GM18873 (cell line): Measurements from ENCODE around the gene BRINP3.
"Not testable (repeated sequence)": the region's sequence is repeated elsewhere in the genome, so short reads cannot be mapped to it uniquely, and the experiment has no call there.

Experiments used
- ATAC-seq: cut with Tn5 transposase; IDR thresholded peaks from one replicate; pipeline ENCODE4 v1.9.1; 2021; ENCODE audit warnings: mild to moderate bottlenecking, moderate library complexity, moderate number of reproducible peaks; ENCODE audit not compliant: unreplicated experiment, low FRiP score

Gene BRINP3

DNA sequence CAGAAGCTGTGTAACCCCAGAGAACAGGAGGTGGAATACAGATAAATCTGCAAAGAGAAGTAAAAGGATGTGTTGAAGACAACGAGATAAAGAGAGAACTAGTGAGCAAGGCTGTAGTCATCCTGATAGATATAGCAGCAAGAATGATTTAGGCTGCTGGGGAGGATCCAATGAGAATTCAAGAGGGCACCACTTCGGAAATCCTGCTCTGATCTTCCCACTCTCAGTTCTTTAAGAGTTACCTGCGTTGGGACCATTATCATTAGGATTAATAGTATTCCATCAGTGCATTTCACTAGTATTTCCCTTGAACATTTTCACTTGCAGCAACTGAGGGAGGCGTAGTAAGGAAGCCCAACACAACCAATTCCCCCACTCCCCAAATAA lies at the start of gene BRINP3:
BRINP3 (minus strand) TSS at position 103 of the 387 bp plus-strand sequence.
- no peak for ATAC-seq

DNA sequence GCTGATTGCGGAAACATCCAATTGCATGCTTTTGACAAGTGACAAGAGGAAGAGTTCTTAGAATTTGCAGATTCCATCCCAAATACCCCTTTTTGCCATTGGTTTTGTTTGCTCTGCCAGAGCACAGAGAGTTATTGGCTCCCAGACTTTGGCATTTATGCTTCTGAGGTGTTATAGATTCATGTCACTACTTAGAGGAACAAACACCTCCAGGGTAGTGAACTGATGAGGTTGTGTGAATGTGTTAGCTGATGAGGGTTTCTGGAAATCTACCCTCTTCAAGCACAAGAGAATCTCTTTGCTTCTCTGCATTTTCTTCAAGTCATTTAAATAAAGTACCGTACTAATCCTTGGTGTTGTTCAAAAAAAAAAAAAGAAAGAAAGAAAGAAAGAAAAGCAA lies 33.9 kb upstream of the BRINP3 start:
- no peak for ATAC-seq

DNA sequence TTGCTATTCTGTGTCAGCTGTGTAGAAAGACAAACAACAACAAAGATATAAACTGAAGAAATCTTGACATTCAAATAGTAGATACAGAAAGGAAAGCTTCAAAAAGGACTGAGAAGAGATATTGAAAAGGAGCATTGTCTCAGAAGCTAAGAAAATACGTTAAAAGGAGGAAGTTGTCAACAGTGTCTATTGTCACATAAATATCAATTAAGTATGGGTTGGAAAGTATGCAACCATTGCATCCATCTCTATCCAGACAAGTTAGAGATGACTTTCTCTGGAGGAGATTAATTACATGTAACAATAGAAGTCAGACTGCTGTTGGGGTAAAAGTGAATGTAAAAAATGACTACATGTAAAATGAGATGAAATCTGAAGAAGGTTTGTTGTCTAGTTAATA lies 29.7 kb upstream of the BRINP3 start:
- no peak for ATAC-seq

DNA sequence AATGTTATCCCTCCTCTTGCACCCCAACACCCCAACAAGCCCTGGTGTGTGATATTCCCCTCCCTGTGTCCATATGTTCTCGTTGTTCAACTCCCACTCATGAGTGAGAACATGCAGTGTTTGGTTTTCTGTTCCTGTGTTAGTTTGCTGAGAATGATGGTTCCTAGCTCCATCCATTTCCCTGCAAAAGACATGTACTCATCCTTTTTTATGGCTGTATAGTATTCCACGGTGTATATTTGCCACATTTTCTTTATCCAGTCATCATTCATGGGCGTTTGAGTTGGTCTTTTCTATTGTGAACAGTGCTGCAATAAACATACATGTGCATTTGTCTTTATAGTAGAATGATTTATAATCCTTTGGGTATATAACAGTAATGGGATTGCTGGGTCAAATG lies 26.9 kb upstream of the BRINP3 start:
- ATAC-seq = not testable (repeated sequence)

DNA sequence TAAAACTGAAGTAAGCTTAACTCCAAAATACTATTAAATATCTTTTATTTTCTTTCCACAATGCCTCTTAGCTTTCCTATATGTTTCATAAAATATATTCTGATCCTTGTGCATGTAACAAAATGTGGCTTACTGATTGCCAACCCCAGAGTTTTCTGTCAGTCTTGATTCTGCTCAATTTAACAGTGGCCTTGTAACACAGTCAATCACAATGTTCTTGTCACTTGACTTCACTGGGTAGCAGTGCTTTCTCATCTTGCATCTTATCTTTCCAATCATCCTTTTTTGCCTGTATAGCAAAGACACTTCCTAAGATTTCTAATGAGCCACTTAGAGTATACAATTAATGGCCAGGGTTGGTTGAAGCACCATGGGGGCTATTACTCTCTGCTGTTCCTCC lies 19.9 kb upstream of the BRINP3 start:
- no peak for ATAC-seq

DNA sequence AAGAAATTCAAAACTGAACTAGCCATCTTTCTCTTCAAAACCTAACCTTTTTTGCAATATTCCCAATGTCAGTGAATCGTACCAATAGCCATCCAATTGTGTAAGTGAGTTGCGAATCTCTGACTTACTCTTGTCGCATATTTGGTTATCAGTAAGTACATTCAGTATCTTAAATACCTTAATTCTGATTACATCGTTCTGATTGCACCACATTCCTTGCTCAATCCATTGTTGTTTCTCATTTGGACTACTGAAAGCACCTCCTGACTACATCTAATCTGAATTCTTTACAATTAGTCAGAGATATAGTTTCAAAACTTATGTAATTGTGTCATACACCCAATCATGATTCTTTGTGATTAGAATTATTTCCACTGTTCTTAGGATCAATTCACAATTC lies 16.8 kb upstream of the BRINP3 start:
- ATAC-seq = no peak

DNA sequence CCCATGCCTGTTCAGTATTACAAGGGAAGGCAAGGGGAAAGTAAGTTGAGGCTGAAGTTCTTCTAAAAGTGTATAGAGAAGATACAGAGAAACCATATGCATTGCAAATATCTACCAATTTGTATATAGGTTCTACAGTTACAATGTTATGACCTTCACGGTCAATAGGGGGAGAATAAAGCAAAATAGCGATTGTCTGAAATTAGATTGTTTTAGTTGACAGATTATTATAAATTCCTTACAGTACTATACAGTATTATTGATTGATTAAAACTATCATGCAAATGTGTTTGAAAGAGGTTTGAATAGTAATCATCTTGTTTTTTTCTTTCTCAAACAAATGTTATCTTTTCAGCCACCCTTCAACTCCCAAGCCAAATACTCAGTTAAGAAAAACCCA lies 13.7 kb upstream of the BRINP3 start:
- ATAC-seq = no peak

DNA sequence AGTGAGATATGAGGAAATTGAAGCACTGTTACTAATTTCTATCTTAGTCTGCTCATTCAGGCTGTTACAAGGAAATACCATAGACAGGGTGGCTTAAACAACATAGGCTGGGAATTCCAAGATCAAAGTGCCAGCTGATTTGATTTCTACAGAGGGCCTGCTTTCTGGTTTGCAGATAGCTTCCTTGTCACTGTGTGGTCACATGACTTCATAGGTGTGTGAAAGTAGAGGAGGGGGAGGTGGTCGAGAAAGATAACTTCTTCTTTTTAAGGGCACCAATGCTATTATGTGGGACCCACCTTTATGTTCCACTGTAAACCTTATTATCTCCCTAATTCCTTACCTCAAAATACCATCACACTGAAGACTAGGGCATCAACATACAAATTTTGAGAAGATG lies 6.4 kb upstream of the BRINP3 start:
- ATAC-seq = no peak

DNA sequence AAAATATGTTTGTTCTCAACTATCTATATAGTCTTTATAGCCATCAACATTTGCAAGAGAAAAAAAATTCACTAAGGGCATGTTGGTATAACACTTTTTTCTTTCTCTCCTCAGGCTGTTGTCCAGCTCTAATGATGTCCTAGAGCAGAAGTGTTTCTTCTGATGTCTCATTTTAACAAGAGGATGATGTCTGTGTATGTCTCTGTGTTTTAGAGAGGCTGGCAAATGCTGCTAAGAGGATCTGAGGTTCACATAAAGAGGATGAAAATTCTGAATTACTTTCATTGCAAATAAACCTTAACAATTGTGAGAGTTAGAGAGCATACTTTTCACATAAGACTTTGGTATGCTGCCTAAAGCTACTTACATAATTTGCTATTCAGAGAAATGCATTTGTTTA lies 2.6 kb upstream of the BRINP3 start:
- ATAC-seq = no peak

DNA sequence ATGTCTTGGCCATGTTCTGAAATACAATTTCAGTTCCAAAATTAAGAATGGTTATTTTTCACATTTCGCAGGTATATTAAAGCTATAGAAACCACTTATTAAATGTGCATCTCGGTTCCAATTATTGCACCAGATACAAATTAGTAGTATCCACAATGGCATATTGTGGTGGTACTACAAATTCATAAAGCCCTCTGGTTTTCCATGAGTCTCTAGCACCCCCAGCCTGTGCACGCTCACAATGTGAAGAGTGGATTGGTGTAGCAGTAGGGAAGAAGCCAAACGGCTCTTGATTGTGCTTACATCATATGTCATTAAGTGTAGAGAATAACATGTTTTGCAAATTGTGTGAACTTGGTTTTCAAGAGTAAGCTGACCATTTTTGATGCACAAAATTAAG lies 1.9 kb upstream of the BRINP3 start:
- no peak for ATAC-seq

DNA sequence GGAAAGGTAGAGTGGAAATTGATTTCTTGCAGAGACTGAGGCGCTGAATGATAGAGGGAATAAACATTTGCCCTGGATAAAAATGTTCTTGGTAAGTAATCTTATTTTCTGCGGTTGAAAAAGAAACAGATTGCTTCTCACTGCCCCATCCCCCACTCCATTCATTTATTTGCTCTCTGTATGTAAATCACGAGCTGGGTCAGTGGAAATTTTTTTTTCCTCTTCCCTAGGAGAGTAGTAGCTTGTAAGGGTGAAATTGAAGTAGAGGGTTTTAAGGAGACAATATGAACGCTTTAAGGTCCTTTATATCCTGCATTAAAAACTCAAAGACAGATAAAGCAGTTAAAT lies 1.4 kb upstream of the BRINP3 start:
- ATAC-seq = no peak

DNA sequence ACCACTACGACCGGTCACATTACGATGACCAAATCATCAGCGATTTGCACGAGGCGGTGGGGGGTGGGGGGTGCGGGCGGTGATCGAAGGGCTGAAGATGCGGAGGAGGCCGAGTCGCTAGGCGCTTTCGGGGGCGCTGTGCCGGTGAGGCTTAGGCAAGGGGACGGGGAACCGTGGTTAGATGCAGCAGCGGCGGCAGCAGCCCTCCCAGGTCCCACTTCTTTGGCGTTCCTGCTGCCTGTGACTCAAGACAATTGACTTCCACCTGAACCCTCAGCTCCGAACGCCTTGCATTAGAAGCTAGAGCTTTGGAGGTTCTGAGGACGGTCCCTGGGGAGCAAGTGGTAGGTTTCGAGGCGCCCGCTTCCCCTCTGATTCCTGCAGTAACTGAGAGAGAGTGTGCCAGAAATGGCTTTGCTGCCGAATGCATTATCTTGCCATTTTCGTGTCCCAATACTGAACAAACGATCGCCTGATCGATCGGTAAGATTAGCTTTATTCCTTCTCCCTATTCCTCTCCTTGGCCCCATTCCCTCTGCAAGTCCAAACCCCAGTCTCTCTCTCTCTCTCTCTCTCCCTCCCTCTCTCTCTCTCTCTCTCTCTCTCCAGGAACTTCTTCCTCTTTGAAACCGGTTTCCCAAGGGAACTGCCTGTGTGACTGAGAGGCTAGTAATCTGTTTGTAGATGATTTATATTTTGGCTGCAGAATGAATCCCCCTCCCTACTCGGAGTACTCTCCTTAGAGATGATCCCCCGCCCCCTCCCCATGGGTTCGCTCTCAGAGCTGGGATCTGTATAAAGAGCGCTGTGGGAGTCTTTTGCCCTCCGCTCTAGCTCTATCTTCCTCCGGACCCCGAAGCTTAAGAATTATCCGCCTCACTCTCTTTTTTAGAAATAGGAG lies 735 bp upstream of the BRINP3 start:
- ATAC-seq = no peak

DNA sequence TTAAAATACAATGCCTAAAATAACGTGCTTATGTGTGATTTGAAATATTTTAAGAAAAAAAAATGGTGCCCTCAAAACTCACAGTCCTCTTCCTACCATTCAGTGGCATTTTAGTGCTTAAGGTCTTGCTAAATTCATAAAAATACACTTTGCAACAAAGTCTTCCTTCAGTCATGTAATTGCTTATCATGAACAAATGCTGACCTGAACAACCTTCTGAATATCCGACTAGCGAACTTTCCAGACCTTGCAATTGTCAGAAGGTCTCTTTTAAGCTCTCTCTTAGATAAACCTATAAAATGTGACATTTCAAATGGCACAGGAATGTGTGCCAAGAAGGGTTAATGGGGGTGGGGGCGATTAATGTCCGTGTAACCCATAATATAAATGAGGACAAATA lies 858 bp downstream of the BRINP3 start:
- no peak for ATAC-seq

DNA sequence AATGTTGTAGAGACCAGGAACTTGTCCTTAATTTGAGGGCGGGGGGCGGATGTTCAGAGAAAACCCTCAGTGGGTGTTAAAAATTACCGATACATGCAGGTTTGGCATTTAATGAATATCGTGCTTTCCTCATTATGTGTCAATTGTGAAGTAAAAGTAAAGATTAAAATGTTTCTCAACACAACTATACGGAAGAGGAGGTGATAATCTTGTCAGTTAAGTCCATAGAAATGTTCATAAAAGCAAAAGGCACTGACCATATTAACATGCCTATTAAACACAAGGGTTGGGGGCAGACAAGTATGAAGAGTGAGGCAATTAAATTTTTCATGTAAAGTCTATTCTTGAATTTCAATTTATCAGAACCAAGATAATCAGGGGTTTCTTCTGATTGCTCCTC lies 1.3 kb downstream of the BRINP3 start:
- no peak for ATAC-seq

DNA sequence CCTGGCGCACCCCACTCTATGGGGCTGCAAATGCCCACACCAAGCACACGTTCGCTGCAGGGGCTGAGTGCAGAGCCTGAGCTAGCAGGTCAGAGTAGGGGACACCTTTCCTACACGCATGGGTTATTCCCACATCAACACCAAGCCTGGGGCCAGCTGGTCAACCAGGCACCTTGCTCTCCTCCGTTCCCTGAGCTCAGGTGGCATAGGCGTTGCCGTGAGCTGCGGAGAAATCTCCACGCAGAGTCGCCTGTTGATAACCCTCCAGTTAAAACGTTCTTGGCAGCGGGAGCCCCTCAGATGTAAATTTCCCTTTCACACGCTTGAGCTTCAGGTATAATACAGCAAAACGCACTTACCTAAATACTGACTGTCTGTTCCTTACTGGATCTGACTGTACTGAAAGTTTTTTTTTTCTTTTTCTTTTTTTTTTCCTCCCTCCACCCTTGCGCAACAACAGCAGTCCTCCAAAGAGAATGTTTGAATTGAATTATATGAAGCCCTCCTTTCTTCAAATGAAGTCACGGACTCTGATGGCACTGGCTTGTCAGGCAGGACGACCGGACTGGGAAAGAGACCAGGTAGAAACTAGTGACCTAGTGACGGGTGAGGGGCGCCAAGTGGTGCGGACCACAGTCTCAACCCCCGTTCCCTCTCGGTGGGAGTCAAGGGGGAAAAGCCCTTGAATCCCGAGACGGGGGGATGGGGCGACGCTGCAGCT lies 2.1 kb downstream of the BRINP3 start:
- ATAC-seq = no peak

DNA sequence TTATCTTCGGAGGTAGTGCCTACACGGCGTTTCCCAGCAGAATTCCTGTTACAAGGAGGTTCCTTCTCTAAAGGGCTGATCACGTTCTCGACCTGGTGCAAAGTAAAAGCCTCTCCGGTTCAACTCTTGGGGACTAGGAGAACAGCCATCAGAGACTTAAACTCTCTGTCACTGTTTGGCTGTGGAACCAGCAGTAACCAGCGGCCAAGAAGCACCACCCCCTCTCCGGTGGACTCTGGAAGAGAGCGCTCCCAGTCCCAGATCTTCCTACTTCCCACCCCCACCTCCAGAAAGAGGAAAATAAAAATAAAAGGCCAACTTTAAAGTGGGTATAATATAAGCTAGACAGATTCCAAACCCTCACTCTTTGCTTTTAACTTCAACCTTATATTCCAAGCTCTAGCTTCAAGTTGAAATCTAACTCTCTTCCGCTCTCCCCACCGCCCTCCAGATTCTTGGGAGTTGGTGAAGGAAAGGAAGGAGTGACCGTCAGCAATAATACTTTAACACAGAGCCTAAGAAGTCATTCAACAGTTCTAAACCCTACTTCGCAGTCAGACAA lies 2.9 kb downstream of the BRINP3 start:
- ATAC-seq = no peak

DNA sequence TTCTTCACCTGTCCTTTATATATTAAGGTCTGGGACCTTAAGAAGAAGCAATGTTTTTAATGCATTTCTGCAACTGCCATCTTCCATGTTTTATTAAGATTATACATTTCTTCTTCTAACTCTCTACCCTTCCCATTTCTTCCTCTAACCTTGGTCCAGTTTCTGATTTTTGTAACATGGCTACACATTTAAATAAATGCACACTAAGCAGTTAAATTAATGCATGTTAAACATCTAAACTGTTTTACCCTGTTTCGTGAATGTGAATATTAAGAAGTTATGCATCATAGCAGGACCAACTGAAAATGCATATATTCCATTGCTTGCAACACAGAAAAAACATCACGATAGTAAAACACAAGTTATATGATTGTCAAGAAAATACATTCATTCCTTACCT lies 3.7 kb downstream of the BRINP3 start:
- no peak for ATAC-seq

DNA sequence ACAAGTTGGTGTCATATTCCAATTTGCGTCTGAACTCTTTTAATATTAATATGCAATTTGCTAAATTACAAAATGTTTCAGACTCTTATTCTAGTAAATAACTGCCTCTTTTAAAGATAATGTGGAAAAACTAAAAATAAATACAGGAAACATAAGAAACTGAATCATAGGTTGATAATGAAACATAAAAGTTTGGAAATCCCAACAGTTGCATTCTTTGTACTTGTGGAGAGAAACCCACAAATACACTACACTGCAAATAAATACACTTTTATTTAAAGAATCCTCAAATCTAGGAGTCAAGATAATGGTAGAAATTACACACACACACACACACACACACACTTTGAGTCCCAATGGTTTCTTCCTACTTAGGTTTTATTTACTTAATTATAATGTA lies 5.2 kb downstream of the BRINP3 start:
- no peak for ATAC-seq

DNA sequence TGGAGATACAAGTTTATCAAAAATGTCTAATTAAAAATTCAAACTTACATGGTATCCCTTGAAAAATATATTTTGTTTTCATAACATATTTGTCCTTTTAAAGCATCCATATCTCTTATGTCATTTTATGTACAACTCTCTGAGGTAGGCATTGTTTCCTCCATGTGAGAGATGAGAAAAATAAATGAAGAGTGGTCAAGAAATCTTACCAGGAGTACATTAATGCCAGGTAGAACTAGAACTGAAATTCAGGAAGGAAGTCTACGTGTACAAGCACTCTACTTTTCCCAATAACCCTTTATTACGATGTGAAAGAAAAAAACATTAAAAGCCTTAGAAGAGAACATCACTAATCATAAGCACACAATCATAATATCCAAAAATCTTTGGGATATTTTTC lies 5.6 kb downstream of the BRINP3 start:
- ATAC-seq = no peak

DNA sequence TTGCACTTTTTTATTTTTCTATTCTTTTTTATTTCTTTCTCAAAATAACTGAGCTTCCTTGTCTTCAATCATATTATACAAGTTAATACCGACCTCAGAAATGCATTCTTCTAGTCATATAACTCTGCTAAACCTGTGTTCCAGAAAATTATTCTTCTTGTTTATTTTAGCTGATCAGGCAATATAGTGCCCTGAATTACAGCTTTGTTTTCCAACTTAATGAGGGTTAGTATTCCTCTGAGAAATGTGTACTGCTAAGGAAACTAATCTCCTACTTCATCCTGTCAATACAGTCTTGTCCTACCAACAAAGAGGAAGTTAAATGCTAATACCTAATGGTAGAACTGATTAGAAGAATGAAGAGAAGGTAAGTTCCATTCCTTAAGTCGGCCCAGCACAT lies 13.0 kb downstream of the BRINP3 start:
- ATAC-seq = no peak

DNA sequence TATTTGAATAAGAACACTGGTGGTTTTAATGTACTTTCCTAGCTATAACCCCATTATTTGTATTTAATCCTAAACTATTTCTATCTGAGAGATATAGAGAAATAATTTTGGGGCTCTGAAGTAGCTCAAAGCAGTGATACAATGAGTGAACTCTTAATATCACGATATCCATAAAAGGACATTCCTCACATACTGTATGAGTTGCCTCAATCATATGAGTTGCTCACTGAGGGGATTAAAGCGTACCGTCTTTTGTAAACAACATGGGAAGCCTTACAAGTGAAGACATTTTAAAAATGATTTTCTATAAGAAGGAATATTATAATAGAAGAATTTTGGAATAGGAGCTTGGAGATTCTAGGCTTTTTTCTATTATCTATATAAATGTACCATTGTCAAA lies 21.5 kb downstream of the BRINP3 start:
- no peak for ATAC-seq

DNA sequence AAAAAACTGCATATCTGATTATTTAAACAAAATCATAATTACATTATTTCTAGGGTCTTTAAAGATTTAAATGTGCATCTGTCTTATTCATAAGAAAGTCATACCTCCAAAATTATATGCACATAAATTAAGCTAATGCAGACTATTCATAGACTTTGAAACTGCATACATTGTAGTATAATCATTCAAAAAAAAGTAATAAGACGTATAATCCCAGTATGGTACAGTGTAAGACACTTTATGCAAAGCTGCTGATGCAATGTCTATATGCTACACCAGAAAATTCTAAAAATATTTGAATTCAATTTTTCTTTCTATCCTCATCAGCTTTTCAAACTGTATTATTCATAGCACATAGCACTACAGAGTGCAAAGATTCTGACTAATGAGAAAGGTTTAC lies 22.0 kb downstream of the BRINP3 start:
- ATAC-seq = no peak
